GM18526 (cell line): ENCODE data around the gene THBD.

Source experiments
- POLR2A ChIP-seq: IDR thresholded peaks from 3 replicates; pipeline ENCODE4 v1.6.1; 2011; ENCODE audit not compliant: insufficient read length; ENCODE audit errors: extremely low read depth

THBD gene

DNA sequence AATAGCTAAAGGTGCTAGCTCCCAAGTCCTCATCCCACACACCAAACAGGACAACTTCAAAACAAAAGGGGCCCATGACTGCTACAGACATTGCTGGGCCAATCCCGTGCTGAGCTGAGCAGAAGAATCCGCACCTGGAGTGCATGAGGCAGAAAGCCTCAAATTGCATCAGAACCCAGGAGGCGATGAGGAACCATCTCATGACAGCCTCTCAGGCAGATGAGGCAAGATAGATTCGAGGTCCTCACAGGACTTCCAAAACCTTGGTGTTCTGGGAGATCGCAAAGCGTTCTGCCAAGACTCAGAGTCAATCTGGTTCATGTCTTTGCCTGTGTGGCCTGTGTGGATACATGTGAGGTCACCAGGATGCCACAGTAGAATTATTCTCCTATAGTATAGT lies 47.2 kb downstream of the THBD start:
- no peak for TF ChIP-seq POLR2A

GRCh38 chr20:23000232-23000947 lies 49.1 kb downstream of the THBD start:
- no peak for TF ChIP-seq POLR2A

DNA sequence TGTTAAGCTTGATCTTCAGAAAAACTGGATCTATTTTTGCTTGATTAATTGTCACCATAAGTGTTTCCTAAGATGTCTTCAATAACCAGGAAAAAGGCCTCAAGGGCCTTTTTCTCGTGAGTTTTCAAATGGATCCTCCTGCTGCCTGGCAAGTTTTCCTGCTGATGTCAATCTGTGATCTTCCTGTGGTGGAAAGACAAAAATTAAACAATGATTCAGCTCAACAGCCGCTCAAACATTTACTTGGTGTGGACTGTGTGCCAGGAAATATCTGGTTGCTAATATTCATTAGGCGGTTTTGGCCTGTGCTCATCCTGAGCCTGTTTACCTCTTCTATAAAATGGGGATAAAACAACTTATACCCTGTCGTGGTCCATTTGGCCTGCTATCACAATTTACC lies 49.7 kb downstream of the THBD start:
- no peak for TF ChIP-seq POLR2A

DNA sequence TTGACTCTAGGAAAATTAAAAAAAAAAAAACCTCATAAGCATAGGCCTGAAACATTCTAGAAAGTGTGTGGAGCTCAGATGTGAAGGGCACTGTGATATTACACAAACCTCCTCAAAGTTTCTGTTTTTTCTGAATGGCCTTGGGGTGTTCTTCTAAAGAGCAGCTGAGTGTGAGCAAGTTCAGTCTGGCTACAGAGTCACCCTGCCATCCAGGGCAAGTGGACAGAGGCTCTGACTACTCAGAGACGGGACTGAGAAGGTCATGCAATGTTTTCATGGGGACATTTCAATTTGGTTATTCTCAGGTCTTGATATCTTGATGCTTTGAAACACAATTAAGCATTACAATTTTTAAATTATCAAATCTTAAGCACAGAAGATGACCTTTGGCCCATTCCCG lies 51.0 kb downstream of the THBD start:
- TF ChIP-seq POLR2A = no peak

GRCh38 chr20:22995923-22996322 lies 53.5 kb downstream of the THBD start:
- TF ChIP-seq POLR2A = no peak
